Effector CD4-positive, alpha-beta T cell (primary cell): ENCODE measurements around the gene EMILIN3.

ENCODE experiments used
- DNase-seq: peaks from one replicate; pipeline ENCODE4 v3.0.0-alpha.2; 2020

EMILIN3 gene

DNA sequence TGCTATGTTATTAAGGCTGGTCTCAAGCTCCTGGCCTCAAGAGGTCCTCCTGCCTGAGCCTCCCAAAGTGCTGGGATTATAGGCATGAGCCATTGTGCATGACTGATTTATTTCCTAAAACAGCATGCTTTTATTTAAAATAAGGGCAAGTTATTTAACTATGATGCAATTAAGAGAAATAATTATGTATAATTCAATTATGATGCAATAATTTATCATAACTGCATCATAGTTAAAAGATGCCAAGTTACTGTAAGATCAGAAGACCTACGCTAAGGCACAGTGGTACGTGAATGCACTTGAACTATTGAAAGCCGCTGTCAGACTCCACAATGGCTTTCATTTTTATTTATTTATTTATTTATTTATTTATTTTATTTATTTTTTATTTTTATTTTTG lies 24.3 kb upstream of the EMILIN3 start:
- no peak for DNase-seq

DNA sequence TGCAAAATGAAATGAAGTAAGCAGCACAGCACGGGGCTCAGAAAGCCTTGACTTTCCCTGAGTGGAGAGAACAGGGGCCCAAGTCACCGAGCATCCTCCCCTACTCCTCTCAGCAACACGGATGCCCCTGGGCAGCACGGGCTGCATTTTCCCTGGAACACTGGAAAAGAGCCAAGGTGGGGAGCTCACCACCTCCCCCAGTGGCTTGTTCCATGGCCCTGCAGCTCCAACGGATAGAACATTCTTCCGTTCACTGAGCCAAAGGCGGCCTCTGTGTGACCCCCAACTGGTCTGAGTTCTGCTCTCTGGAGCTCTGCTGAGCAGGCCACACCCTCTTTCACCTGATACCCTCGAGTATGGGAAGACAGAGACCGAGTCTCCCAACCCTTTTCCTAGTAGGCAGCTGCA lies 20.8 kb upstream of the EMILIN3 start:
- no peak for DNase-seq

DNA sequence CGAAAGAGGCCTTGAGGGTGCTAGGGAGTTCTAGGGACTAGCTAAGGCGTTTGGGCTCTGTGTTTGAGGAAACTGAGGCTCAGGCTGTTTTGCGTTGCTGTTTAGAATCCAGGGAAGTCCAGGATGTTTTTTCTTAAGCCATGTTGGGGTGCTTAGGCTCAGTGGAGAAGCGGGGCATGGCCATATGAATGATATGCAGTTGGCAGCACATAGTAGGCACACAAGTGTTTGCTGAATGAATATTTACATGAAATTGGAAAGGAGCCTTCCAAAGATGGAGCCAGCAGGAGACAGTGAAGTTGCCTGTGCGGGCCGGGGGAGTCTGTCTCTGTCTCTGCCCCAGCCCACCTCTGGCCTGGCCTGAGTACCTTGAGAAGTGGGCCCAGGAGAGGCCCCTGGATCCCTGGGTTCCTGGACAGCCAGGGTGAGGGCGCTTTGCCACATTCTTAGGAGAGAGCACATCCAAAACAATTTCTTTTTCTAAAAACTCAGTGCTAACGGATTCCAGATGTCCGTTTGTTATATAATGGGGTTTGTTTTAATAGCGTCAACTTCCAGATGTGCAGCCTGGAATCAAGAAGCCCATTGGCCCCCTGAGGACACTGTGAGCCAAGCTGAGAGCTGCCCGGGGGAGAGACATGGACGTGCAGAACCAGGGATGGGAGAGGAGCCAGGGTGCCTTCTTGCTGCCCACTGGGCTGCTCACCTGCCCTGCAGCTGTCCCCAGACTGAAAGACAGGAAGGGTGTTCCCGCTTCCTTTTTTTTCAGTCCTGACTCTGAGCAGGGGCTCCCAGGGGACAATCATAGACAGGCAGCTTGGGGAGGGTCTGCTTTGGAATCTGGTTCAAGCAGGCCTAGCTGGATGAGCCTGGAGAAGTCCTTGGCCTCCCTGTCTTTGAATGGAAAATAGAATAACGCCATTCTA lies 20.1 kb upstream of the EMILIN3 start:
- no peak for DNase-seq

- no peak for DNase-seq
Measured at GRCh38 chr20:41382791-41383305, 16.2 kb upstream of the EMILIN3 start.

DNA sequence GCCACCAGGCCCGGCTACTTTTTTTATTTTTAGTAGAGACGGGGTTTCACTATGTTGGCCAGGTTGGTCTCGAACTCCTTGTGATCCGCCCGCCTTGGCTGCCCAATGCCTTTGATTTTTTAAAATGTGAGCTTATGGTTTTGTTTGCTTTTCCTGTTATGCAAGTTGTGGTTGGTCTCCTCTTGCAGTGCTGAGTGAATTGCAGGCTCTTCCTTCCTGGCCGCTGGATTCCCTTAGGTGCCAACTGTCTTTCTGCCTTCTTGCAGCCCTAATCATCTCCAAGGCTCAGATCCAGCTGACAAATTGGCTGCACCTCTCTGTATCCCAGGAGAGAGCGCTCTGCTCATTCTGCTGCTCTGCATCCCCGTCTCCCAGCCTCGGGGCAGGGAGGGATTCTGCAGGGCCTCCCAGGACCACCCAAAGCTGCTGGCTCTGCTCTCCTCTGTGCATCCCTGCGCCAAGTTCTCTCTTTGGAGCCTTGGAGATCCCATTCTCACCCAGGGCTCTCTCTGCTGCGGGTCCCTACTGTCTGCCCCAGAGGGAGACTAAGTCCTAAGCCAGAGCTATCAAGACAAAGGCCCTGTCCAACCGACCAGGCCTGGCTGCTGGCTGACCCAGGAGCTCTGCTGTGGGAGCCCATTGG lies 14.1 kb upstream of the EMILIN3 start:
- DNase-seq = no peak

DNA sequence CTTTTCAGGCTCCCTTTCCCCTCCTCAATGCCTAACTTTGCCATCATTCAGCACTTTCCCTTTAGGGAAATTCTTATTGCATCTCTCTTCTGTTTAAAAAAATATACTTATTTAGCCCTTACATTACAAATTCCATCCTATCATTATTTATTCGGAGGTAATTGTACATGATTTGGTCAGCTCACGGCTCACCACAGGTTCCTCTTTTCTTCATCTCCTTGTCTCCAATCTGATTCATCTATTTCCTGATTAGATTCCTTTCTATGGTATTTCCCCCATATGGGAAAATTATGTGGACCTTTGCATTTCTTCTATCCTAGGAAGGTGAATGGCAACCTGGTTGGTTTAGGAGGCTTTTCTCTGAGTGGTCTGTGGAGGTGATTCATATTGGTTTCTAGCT lies 12.9 kb upstream of the EMILIN3 start:
- no peak for DNase-seq

- DNase-seq = no peak
Measured at GRCh38 chr20:41377275-41377674, 10.7 kb upstream of the EMILIN3 start.

DNA sequence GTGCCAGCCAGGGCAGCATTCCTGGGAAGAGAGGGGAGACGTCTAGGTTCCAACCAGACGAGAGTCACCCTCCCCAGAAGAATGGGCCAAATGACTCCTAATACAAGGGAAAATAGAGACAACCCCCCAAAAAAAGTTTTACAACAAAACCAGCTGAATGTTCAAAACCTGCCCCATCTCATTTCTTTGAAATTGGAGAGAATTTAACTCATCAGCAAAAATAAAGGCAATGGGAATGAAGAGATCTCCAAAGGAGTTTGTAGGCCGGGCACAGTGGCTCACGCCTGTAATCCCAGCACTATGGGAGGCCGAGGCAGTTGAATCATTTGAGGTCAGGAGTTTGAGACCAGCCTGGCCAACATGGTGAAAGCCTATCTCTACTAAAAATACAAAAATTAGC lies 9.7 kb upstream of the EMILIN3 start:
- no peak for DNase-seq

DNA sequence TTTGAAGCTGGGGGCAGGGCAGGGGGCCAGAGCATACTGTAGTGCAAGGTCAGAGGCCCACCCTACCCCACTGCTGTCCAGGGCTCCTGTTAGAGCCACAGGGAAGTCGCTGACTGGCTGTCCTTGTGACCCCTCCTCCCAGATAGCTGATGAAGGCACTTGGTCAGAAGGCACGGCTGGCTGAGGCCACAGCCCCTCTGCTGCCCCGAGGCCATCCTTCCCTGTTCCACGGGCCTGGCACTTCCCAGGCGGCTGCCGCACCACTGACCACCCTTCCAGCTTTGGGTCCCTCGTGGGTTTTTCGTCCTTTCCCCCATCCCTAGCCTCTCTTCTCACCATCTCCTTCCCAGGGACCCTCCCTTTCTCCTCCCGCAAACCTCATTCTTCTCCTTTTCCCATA lies 9.2 kb upstream of the EMILIN3 start:
- DNase-seq = no peak

DNA sequence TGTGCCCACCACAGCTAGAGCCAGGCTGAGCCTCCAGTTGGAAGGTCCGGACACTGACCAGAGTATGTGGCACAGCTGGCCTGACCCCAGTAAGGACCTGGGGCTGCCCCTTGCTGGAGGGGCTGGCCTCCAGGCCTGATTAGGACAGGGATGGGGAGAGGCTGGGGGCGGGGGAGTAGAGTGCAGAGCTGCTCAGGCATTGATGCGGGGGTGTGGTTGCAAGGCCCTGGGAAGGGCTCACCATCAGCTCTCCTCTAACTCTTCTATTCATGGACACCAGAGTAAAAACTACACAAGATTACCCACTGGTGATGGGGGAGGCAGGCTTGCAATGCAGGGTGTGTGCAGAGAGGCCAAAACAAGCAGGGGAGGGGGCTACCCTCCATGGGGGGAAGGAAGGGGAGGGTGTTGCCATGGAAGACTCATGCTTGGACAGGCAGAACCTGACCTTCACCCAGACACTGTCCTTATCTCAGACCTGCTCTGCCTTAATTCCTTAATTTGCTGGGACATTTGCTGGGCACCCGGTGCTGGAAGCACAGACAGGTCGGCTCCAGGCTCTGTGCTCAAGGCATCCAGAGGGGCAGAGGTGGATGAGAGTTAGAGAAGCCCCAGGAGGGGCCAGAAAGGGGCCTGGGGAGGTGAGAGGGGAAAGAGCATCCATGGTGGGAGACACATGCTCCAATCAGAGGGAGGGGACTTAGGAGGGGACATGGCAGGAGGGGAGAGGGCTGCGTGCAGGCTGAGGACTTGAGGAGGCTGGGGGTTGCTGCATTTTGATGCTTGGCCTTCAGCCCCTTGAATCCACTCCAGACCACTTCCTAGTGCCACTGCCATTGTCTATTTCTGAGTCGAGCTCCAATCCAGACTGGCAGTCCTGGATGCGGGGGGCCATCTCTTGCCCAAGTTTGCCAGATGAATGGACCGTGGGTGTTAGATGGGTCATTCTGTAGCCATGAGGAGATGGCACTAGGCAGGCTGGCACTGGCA lies 7.6 kb upstream of the EMILIN3 start:
- no peak for DNase-seq

GRCh38 chr20:41373251-41373783 lies 6.7 kb upstream of the EMILIN3 start:
- no peak for DNase-seq

DNA sequence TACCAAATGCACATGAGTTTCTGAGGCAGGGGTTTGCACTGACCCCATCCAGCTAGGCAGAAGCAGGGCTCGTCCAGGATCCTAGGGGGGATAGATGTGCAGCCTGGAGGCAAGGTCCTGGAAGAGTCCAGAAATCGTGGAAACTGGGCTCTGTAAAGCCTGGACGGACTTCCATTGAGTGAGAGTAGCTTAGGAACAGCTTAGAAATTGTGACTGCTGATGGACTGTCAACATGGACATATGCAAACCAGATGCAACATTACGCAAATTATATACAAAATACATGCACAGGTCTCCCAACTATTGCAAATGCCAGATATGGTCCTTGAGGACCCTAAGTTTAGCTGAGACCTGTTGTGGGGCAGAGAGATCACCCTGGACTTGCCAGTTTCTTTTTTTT lies 4.8 kb upstream of the EMILIN3 start:
- DNase-seq = no peak

DNA sequence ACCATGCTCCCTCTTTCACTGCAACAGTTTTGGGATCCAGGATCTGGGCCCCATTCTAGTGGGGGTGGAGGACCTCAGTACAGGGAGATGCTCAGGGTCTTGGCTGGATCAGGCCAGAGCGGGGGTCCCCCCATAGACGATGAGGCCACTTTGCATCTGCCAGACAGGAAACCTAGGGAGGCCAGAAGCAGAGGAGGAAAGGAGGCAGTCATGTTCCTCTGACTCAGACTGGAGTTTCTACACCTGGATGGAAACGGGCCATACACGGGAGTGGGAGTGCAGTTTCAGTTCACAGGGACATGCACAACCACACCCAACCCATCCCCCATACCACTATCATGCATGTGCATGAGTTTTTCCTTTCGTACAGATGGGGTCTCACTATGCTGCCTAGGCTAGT lies 3.6 kb upstream of the EMILIN3 start:
- DNase-seq = no peak

DNA sequence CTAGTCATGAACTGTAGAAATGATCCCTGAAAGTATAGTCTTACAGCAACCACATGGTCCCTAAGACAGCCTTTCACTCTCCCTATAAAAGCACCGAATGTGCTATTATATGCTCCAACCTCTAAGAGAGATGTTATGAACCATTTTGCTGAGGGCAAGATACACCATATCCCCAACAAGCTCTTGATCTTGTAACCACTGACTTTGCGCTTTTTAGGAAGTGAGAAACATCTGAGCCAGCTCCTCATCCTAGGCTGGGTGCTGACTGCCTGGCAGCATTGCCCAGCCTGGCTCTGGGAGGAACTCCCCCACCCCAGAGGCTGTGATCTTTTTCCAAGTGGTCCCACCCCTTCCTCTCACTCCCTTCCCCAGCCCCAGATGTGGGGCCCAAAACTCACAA lies 3.1 kb upstream of the EMILIN3 start:
- no peak for DNase-seq

GRCh38 chr20:41367956-41368355 lies 1.3 kb upstream of the EMILIN3 start:
- no peak for DNase-seq

- DNase-seq = no peak
Measured at GRCh38 chr20:41367393-41367695, 726 bp upstream of the EMILIN3 start.

DNA sequence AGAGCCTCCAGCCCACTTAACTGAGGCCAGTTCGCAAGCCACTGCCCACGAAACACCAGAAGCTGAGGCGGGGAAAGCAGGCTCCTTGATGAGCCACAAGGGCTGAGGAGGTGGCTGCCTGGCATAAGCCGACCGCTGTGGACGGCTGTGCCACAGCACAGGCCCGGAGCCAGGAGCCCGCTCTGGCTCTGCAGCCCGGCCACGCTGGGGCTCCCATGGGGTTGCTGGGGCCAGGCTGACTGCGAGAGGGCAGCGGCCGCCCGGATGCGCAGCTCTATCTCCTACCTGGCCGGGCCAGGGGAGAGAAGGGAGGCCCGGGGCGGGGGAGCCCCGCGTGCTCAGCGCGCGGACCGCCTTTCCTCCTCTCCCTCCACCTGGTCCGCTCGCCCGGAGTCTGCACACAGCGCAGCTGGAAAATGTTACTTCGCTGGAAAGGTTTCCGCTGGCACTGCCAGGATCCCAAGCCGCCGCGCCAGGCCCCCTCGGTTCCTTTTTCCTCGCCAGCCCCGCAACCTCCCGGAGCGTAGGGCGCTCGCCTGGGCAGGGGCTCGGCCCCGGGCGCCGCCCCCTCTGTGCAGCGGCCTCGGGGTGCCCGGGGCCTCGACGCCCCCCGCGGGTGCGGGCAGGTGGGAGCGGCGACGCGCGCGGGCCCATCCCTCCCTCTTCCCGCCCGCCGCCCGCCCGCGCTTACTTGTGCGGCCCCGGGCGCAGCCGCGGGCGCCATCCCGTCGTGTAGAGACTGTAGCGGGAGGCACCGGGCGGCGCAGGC lies 657 bp downstream of the EMILIN3 start:
- no peak for DNase-seq

DNA sequence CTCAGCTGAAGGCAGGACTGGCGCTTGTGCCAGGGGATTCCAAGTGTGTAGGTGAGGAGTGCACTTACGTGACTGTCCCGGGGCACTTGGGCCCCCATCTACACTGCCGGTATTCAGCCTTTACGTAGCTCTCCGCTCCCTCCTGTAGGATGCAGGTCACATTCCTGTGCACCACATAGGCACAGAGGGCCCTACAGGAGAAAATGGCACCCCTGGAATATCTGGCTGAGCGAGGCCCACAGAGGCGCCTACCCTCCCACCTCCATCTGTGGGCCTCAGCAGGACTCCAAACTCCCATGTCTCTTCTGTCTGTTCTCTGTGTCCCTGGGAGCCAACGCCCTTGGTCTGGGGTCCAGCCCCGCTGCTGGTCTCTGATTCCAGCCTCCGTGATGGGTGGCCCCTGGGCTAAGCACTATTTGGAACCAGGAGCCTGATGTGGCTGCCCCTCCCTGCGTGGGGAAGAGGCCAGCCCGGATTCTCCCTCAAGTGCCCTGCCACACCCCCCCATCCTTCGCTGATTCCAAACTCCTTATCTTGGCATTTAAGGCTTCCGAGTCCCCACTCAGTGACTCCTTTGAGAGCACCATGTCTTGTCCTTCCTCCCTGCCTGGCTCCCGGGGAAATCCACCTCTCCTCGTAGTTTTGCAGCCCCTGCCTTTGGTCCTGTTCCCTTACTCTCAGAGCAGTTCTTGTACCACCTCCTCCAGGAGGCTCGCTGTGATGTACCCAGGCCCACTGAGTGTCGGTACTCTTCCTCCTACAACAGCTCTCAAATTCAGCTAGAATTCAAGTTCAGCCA lies 1.5 kb downstream of the EMILIN3 start:
- DNase-seq = no peak

DNA sequence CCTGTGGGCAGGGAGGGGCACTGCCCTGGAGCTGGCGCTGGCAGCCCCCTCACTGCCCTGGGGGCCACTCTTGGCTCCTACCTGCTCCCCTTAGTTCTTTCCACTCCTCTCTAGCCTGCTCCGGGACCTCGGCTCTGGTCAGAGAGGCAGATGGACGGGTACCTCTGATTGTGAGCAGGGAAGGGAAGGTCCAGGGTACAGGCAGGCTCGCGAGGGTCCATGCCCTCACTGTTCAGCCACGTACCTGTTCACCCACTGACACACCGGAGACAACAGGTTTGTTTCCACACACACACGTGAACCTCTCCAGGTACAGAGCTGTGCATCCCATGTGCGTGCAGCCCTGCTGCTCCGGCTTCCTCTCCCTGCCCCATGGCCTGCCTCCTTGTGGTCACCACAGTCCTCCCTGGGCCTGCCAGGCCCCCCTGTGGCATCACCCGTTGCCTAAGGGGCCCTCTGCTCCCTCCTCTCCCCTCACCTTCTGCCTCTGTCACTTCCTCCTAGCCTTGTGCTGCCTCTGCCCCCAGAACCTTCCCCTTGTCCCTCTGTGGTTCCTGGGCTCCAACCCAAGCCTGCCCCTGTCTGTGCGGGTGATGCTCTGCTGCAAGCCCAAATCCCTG lies 2.3 kb downstream of the EMILIN3 start:
- DNase-seq = no peak

DNA sequence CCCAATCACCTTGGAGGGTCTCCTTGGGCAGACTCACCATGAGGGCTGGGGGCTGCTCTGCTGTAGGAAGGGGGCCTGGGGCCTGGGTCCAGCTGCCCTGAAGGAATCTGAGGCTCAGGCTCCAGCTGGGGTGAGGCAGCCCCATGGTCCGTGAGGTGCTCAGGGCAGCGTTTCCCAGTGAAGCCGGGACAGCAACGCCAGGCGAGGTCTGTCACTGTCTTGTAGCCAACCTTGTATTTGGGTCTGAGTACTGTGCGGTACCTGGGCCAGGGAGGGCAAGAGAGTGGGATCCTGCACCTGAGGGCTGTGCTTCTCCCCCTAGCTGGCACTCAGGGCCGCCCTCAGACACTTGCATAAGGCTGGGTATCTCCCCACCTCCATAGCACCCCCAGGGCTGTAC lies 3.0 kb downstream of the EMILIN3 start:
- no peak for DNase-seq

DNA sequence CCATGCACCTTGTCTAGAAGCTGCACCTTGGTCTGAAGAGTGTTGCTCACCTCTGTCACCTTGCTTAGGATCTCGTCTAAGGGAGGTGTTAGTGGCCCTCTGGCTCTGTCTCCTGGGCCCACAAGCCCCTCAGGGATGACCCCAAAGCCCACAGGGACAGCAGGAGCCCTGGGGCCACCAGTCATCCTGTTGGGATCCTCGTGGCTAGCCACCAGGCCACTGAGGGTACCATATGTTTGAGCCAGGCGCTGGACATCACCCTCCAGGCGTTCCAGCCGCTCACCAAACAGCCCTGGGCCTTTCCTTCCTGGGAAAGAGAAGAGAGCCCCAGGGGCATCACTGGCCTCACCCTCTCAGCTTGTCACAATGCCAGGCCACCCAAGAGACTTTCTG lies 3.9 kb downstream of the EMILIN3 start:
- DNase-seq = no peak
